Natural killer cell (primary cell): ENCODE measurements around the gene TTLL11. TPM values are rescaled to one million over a fixed set of nuclear protein-coding genes. Genes with fewer than 3 reads are reported as not detected.

Experiments used
- ATAC-seq, 3 donors: fragments of 150-1000 bp in 2 of 3; fragments of 200-7000 bp in 1 of 3; cut with Tn5 transposase; 1 replicate in 1 of 3; 2 replicates in 2 of 3; pipeline ENCODE4 v1.10.0; 2021; ENCODE audit warnings: mild to moderate bottlenecking in 2 of 3, moderate library complexity in 2 of 3
- DNase-seq, 2 donors: peaks; one replicate each; pipeline versions ENCODE4 v3.0.0 to v3.0.0-alpha.2; 2013 to 2021; ENCODE audit warnings: mixed read lengths in 1 of 2
- H3K27ac ChIP-seq: one replicate; pipeline ENCODE4 v1.5.1; 2013; ENCODE audit warnings: mild to moderate bottlenecking, low read length
- H3K27me3 ChIP-seq: one replicate; pipeline ENCODE4 v1.6.1; 2013; ENCODE audit warnings: low read length; ENCODE audit not compliant: control insufficient read depth, insufficient read depth
- H3K36me3 ChIP-seq: one replicate; pipeline ENCODE4 v1.6.1; 2013; ENCODE audit warnings: low read length; ENCODE audit not compliant: control insufficient read depth, insufficient read depth
- H3K4me1 ChIP-seq: one replicate; pipeline ENCODE4 v1.6.1; 2013; ENCODE audit warnings: low read length; ENCODE audit not compliant: control insufficient read depth, insufficient read depth
- H3K4me3 ChIP-seq: one replicate; pipeline ENCODE4 v1.5.1; 2013; ENCODE audit warnings: low read length
- H3K9me3 ChIP-seq: one replicate; pipeline ENCODE4 v1.6.1; 2013; ENCODE audit warnings: low read length; ENCODE audit not compliant: control insufficient read depth, insufficient read depth
- H3K27ac Mint-ChIP-seq, 2 donors: one replicate each; pipeline ENCODE4 v1.8.0; 2022; ENCODE audit warnings: mild to moderate bottlenecking in 2 of 2, mixed read lengths in 2 of 2, moderate library complexity in 1 of 2
- H3K27me3 Mint-ChIP-seq, 2 donors: one replicate each; pipeline ENCODE4 v1.8.0; 2022; ENCODE audit warnings: low read depth in 2 of 2, mixed read lengths in 2 of 2
- H3K36me3 Mint-ChIP-seq: one replicate; pipeline ENCODE4 v1.8.0; 2022; ENCODE audit warnings: mixed read lengths
- H3K4me1 Mint-ChIP-seq, 2 donors: one replicate each; pipeline ENCODE4 v1.8.0; 2022; ENCODE audit warnings: mixed read lengths in 2 of 2
- H3K4me3 Mint-ChIP-seq: one replicate; pipeline ENCODE4 v1.8.0; 2022; ENCODE audit warnings: mild to moderate bottlenecking, moderate library complexity, mixed read lengths
- H3K9me3 Mint-ChIP-seq, 2 donors: one replicate each; pipeline ENCODE4 v1.8.0; 2022; ENCODE audit warnings: mixed read lengths in 2 of 2
- WGBS: methylation state at CpG from one replicate; pipeline ENCODE4 v1.1.7; 2013; ENCODE audit warnings: missing lambda C conversion rate; ENCODE audit not compliant: insufficient coverage; 5-methylcytosine and 5-hydroxymethylcytosine counted together
- intact Hi-C: fragments of 100-400 bp; cut with micrococcal nuclease; formaldehyde crosslinking; loops from one replicate; pipeline ENCODE4 v1.14.2; 2022
- total RNA-seq, 4 donors: library from RNA; stranded (reverse); fragments of 120-200 nt in 1 of 4; gene quantifications; one replicate each; pipeline versions ENCODE4 v1.2.3 to v1.2.4, GENCODE V29; 2013 to 2022
- TF ChIP-seq, protein P1 (sequence below): fragments of 200-600 bp; IDR thresholded peaks from one replicate; pipeline ENCODE4 v1.8.0; 2022; ENCODE audit warnings: antibody characterized with exemption

TTLL11 gene
- total RNA-seq, 3 donors from 2014 or later (not counting 1 experiment from before 2014, with no cell fraction given) = 3.4 to 4.6 (median 3.6) TPM

DNA sequence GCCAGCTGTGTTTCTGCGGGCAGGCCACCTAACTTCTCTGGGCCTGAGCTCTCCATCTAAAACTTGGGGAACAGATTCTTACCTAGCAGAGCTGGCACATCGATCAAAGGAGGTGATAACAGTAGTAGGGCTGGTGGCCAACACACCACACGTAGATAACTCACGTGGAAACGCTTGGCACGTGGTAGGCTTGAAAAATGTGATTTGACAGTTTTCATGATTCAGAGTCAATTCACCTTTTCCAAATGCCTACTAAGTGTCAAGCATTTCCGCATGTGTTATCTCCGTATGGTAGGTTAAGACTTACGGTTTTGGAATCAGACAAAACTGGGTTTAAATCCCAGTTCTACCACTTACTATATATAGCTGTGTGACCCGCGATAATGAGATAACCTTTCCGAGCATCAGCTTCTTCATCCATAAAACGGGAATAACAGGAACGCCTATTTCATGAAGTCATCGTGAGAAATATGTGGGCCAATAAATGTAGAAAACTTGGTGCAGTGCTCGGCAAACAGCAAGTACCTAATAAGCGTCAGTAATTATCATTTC lies 41.0 kb upstream of the TTLL11 start:
- WGBS = 93% methylated on average over 17 of the region's 17 CpGs
- H3K27me3 Mint-ChIP-seq = no peaks in the 10 kb centered on the region
- Histone ChIP-seq H3K4me1 (no peaks in the 10 kb centered on the region), H3K36me3 (no peaks in the 10 kb centered on the region), H3K9me3 (no peaks in the 10 kb centered on the region), H3K27ac (no peak overlapping the region), H3K27me3 (no peaks in the 10 kb centered on the region), H3K4me3 (no peak overlapping the region)
- no peaks in the 10 kb centered on the region for H3K36me3 Mint-ChIP-seq
- no peaks in the 10 kb centered on the region for H3K9me3 Mint-ChIP-seq
- DNase-seq = no peak
- no peaks in the 10 kb centered on the region for H3K4me1 Mint-ChIP-seq
- H3K4me3 Mint-ChIP-seq = no peak overlapping the region
- intact Hi-C loops = no loop called here
- TF ChIP-seq, protein P1, sequence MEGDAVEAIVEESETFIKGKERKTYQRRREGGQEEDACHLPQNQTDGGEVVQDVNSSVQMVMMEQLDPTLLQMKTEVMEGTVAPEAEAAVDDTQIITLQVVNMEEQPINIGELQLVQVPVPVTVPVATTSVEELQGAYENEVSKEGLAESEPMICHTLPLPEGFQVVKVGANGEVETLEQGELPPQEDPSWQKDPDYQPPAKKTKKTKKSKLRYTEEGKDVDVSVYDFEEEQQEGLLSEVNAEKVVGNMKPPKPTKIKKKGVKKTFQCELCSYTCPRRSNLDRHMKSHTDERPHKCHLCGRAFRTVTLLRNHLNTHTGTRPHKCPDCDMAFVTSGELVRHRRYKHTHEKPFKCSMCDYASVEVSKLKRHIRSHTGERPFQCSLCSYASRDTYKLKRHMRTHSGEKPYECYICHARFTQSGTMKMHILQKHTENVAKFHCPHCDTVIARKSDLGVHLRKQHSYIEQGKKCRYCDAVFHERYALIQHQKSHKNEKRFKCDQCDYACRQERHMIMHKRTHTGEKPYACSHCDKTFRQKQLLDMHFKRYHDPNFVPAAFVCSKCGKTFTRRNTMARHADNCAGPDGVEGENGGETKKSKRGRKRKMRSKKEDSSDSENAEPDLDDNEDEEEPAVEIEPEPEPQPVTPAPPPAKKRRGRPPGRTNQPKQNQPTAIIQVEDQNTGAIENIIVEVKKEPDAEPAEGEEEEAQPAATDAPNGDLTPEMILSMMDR = no peak
- no peak overlapping the region for H3K27ac Mint-ChIP-seq
- ATAC-seq = no peak

DNA sequence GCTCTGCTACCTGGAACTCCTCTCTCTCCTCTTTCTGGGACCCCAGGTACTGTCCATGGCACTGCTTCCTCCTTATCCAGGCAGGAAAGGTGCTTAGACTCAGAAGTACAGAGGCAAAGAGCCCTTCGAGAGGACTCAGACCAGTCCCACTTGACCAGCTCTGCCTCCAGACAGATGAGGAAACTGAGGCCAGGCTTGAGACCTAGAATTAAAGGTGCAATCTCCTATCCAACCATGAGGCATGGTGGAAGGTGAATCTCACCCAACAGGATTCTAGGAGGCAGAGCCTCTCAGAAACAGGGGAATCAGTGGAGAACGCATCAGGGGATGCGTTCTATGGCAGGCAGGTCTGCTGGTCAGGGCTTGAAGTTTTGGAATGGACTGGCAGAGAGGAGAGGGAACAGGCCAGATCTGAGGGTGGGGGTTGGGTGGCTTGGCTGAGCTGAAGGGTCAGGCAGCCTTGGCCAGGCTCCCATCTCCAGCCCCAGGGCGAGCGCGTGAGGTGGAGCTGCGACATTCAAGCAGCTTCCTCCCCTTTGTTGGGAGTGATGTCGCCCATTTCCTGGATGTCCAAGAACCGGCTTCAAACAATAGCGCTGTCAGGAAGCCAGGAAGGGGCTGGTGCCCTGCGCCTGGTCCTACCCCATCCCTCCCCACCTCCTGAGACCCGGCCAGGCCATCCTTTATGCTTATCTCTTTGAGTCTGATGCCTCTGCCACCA lies 40.3 kb upstream of the TTLL11 start:
- no peak overlapping the region for H3K27ac ChIP-seq
- no peaks in the 10 kb centered on the region for H3K9me3 ChIP-seq
- no peak overlapping the region for H3K4me3 ChIP-seq
- no peaks in the 10 kb centered on the region for H3K27me3 Mint-ChIP-seq
- H3K36me3 ChIP-seq = no peaks in the 10 kb centered on the region
- DNase-seq (no peak), ATAC-seq (no peak)
- WGBS = 82% methylated on average over 12 of the region's 12 CpGs
- no peaks in the 10 kb centered on the region for H3K36me3 Mint-ChIP-seq
- H3K4me3 Mint-ChIP-seq = no peak overlapping the region
- no peaks in the 10 kb centered on the region for H3K9me3 Mint-ChIP-seq
- no peaks in the 10 kb centered on the region for H3K27me3 ChIP-seq
- no peak overlapping the region for H3K27ac Mint-ChIP-seq
- intact Hi-C loops = no loop called here
- H3K4me1 Mint-ChIP-seq = no peaks in the 10 kb centered on the region
- peaks cover 5% of the 10 kb centered on the region for H3K4me1 ChIP-seq
- TF ChIP-seq, protein P1 = no peak

DNA sequence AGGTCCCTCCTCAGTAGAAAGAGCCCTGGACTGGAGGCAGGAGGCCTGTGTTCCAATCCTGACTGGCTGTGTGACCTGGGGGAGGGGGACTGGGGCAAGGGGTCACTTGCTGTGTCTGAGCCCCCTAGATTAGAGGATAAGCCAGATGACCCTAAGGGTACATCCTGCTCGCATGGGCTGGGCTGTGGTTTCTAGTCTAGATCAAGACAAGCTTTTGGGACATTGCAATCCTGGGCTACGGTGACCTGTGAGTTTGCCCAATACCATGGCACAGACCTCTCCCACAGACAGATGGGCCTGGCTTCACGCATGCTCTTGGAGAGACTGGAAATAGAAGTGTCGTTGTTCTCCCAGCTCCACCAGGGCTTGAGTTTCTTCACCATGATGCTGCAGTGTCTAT lies 39.4 kb upstream of the TTLL11 start:
- TF ChIP-seq, protein P1 = no peak
- Histone ChIP-seq H3K36me3 (no peaks in the 10 kb centered on the region), H3K27me3 (no peaks in the 10 kb centered on the region), H3K4me3 (no peak overlapping the region), H3K9me3 (no peaks in the 10 kb centered on the region), H3K4me1 (peaks cover 14% of the 10 kb centered on the region), H3K27ac (no peak overlapping the region)
- H3K4me3 Mint-ChIP-seq = no peak overlapping the region
- 96% methylated on average over 4 of the region's 4 CpGs for WGBS
- ATAC-seq (no peak), DNase-seq (no peak)
- intact Hi-C loops = no loop called here
- peaks cover 0 to 3% of the 10 kb centered on the region in 2 donors for H3K4me1 Mint-ChIP-seq
- no peaks in the 10 kb centered on the region for H3K9me3 Mint-ChIP-seq
- H3K36me3 Mint-ChIP-seq = no peaks in the 10 kb centered on the region
- no peaks in the 10 kb centered on the region for H3K27me3 Mint-ChIP-seq
- H3K27ac Mint-ChIP-seq = no peak overlapping the region
